CD4-positive, alpha-beta T cell treated with Interleukin-1 beta for 1 hour (primary cell): ENCODE data around the gene MED23.

Source experiments
- DNase-seq, 2 donors: peaks; one replicate each; pipeline ENCODE4 v3.0.0-alpha.2; 2020 to 2022

Gene MED23

GRCh38 chr6:131641554-131641953, 13.5 kb upstream of the MED23 start:
- DNase-seq: no peak

DNA sequence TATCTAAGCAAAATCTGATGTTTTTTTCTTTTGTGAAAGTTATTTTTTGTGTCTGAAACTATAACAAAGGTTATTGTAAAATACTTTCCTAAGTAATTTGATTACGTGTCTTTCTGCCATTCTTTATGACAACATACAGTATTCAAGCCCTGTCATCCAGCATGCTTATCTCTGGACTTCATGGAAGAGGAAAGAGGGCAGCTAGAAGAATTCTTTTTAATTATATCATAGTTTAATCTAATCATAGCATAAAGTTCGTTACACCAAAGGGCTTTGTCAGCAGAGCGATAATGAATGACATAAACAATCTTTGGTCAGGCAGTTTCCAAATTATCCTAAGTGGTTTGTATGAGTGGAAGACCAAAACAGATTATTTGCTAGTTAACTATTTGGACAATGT, 12.5 kb upstream of the MED23 start:
- DNase-seq: no peak

DNA sequence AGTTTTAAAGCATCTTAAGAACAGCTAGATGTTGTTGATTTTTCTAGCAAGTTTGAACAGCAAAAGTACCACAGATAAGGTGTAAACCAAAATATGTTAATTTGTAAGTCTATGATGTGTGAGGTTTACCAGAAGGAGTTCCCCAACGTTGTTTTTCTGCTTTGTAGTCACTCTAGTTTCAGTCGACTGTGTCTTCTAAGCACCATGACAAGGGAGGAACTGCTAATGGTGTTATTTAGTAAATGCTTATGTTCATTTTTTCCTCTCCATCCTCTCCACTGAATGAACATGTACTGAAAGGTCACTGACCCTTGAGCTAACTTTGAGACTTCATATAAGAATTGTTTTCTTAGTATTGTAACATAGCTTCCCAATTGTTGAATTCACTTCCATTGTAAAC, 12.1 kb upstream of the MED23 start:
- no peak for DNase-seq

DNA sequence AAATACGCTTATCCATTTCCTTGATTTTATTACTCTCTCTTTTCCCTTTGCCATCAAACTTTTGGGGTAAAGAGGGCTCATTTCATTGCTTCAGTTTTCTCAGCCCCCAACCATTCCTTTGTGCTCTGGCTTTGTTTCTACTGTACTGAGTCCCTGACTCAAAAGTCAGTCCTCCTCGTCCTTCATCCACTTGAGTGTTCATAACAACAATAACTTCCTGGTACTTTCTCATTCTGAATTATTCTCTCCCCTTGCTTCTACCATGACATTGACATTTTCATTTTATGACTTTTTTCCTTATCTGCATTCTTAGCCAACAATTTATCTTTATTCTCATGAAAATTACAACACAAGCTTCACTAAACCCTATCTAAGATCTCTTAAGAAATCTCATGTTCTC, 10.0 kb upstream of the MED23 start:
- no peak for DNase-seq

- no peak for DNase-seq
These were observed 9.1 kb upstream of the MED23 start, which contains the start of gene ENPP3 for GRCh38 chr6:131636880-131637792. TSS of gene ENPP3 (plus strand) at chr6:131637302. CDS start at chr6:131637385, 83 bp downstream.

GRCh38 chr6:131635384-131636340, 7.6 kb upstream of the MED23 start:
- DNase-seq: no peak

GRCh38 chr6:131631625-131632289, 3.7 kb upstream of the MED23 start:
- DNase-seq: no peak

DNA sequence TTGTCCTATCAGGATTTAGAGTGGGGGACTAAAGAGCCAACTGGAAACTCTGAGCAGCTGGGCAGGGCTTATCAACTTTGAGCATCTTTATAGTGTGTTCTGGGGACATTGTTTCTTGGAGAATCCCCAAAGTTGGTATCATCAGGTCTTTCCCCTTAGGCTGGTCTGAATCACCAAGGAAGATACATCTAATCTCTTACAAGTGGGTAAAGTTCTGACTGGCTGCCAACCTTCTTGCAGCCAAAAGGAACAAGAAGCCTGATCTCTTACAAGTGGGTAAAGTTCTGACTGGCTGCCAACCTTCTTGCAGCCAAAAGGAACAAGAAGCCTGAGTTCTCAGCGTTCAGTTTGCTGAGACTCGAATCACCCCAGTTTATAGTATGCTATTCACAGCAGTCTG, 1.6 kb upstream of the MED23 start:
- DNase-seq: no peak

GRCh38 chr6:131628726-131629125, 684 bp upstream of the MED23 start:
- DNase-seq: no peak

- DNase-seq: no peak
These were observed 12.8 kb downstream of the MED23 start for GRCh38 chr6:131615275-131615674.

GRCh38 chr6:131613296-131613925, 14.6 kb downstream of the MED23 start:
- DNase-seq: no peak

DNA sequence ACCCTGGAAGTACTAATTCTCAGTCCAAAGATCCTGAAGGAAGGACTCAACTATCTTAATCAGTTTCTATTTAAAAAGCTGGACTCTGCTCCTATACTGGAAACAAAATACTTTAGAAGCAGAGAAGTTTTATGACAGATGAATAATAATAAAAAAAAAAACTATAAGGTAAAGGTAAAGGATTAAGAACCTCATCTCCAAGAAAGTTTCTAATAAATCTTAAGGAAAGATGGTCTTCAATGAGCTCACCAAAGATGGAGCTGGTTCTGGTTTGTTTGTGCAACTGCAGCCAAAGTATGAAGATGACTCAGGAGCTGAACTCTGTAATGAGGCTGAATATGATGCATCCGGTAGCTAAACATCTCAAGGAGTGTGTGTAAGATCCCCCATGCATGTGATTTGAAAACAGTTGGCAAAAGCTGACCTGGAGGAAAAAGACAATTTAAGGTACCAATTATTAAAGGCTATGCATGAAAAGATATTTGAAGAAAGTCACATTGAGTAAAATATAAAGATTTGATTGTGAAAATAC, 25.2 kb downstream of the MED23 start:
- DNase-seq: no peak

GRCh38 chr6:131600716-131601115, 27.3 kb downstream of the MED23 start:
- DNase-seq: no peak

GRCh38 chr6:131597446-131597845, 30.6 kb downstream of the MED23 start:
- DNase-seq: peak in 1 of 2 donors; percentile 8

DNA sequence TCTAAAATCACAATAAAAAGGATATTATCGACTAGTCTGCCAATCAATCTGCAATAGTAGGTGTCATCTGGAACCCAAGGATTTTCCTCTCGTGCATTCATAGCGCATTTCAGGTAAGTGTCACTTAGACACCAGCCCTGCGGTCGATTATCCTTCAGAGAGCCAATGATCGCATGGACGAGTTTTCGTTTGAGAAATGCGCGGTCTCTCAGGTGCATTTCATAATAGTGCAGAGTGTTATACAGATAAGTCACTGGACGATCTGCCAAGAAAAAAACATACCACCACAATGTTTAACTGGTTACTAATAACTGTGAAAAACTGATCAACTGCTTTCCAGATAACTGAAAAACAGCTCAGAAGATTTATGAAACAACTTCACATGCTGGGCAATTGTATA, 34.0 kb downstream of the MED23 start:
- DNase-seq: no peak

- no peak for DNase-seq
These were observed 35.1 kb downstream of the MED23 start for GRCh38 chr6:131592935-131593334.

GRCh38 chr6:131588643-131589042, 39.4 kb downstream of the MED23 start:
- no peak for DNase-seq

GRCh38 chr6:131587909-131588308, 40.1 kb downstream of the MED23 start:
- no peak for DNase-seq

DNA sequence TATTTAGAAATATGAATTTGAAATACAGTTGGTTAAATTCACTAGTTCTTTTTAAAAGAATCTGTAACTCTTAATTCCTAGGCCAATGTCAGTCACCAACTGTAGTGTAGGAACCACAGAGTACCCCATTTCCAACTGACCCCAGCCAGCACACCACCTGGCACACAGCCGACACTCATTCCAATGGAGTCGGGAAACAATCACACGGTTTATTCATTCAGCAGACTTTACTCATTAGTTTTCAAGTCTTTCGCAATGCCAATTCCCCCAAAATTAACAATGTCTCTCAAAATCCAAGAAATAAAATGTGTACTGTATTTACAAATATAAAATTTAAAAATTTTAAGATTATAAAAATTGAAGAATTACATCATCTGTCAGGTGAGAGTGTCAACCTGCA, 41.5 kb downstream of the MED23 start:
- DNase-seq: no peak

GRCh38 chr6:131581523-131581922, 46.5 kb downstream of the MED23 start:
- no peak for DNase-seq

DNA sequence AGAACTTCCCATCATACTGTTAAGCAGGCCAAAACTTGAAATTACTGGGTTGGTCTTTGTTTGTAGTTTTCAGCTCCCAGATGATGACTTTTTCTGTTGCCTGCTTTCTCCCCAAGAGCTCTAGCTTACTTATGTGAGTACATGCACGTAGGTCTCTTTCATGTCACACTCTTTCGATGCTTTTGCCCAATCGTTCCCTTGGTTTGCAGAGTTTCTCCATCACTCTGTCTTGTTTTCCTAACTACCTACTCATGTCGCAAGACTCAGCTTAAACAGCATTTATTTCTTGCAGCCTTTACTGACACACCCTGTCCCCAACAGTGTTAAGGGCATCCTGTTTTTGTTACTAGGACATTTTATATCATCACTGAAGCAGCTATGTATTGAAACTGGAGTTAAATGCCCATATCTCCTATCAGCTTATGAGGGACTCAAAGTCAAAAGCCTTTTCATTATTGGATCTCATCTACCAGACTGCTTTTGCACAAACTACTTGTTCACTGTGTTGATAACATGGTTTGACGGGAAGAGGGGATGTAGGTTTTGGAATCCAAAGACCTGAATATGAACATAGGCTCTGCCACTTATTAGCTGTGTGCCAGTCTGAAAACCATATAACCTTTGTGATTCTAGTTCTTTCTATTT, 52.1 kb downstream of the MED23 start:
- no peak for DNase-seq

GRCh38 chr6:131574686-131575085, 53.4 kb downstream of the MED23 start:
- DNase-seq: no peak
